Occipital lobe (tissue), 2 donors: ENCODE data around the gene KNDC1. TPM values are rescaled to one million over a fixed set of nuclear protein-coding genes. Genes with fewer than 3 reads are reported as not detected.
"Not testable (repeated sequence)": the region's sequence is repeated elsewhere in the genome, so short reads cannot be mapped to it uniquely, and the experiment has no call there.

ENCODE experiments used
- DNase-seq: peaks from one replicate; lab custom pipeline; 2025; lab: John Stamatoyannopoulos, UW
- total RNA-seq: library from RNA; depleted of rRNA; stranded (reverse); fragments of >200 nt; gene quantifications from one replicate; pipeline ENCODE4 v1.2.3, GENCODE V29; 2014

Gene KNDC1
- total RNA-seq, 1 donor from 2014 or later = 5.9 TPM

GRCh38 chr10:133126431-133127290 is 33.4 kb upstream of the KNDC1 start:
- no peak for DNase-seq

DNA sequence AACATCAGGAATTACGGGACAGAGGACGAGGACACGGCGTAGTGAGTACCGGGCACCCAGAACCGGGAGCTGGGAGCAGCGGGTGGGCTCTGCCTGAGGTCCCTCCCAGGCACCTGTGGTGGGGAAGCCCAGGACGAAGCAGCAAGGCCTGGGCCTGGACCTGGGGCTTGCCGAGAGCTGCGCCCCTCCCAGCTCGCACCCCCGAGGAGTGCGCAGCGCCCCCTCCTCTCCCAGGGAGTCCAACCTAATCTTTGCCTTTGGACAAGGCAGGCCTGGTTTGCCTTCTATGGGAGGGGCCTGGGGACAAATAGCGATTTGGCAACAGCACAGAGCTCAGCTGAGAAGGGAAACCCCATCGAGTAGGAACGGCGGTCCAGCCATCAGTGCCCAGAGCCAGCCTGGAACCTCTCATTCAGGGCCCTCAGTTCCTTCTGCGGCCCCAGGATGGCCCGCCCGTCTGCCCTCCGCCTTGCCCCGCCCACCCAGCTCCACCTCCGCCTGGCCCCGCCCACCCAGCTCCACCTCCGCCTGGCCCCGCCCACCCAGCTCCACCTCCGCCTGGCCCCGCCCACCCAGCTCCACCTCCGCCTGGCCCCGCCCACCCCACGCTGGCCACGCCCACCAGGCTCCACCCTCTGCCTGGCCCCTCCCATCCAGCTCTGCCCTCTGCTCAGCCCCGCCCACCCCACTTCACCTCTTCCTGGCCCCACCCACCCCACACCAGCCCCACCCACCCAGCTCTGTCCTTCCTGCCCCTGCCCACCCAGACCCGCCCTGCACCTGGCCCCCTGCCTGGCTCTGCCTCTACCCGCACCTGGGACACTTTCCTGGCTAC is 32.5 kb upstream of the KNDC1 start:
- DNase-seq = no peak

GRCh38 chr10:133128126-133129070 is 31.6 kb upstream of the KNDC1 start:
- DNase-seq = no peak

- DNase-seq = no peak
These were observed 30.8 kb upstream of the KNDC1 start for GRCh38 chr10:133129071-133129858.

- DNase-seq = no peak
These were observed 30.0 kb upstream of the KNDC1 start for GRCh38 chr10:133129859-133130495.

DNA sequence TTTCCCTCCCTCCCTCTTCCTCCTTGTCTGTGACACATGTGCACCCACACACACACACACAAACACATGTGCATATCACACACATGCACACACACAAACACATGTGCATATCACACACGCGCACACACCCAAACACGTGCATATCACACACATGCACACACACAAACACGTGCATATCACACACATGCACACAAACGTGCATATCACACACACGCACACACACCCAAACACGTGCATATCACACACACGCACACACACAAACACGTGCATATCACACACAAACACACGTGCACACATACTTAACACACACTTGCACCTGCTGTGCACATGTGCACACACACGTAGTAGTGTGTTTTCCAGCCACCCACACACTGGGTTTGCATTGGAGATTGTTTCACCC is 29.4 kb upstream of the KNDC1 start:
- DNase-seq = no peak

DNA sequence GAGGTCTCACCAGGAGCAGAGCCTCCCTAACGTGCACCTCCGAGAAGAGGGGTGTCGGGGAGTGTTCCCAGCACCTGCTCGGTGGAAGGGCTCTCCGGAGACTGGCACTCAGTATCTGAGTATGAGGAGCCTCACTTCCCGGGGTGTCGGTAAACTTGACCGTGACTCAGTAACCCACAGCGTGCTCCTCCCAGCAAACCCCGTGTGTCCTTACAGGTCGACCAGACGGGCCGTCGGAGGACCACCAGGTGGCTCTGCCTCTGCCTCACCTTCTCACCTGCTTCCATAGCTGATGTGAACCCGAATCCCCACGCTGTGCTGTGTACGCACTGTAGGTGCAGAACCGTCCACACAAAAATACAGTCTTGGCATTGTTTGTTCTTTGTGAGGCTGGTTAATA is 29.0 kb upstream of the KNDC1 start:
- no peak for DNase-seq

- no peak for DNase-seq
These were observed 28.1 kb upstream of the KNDC1 start for GRCh38 chr10:133131734-133132472.

- DNase-seq = no peak
These were observed 27.3 kb upstream of the KNDC1 start for GRCh38 chr10:133132473-133133291.

DNA sequence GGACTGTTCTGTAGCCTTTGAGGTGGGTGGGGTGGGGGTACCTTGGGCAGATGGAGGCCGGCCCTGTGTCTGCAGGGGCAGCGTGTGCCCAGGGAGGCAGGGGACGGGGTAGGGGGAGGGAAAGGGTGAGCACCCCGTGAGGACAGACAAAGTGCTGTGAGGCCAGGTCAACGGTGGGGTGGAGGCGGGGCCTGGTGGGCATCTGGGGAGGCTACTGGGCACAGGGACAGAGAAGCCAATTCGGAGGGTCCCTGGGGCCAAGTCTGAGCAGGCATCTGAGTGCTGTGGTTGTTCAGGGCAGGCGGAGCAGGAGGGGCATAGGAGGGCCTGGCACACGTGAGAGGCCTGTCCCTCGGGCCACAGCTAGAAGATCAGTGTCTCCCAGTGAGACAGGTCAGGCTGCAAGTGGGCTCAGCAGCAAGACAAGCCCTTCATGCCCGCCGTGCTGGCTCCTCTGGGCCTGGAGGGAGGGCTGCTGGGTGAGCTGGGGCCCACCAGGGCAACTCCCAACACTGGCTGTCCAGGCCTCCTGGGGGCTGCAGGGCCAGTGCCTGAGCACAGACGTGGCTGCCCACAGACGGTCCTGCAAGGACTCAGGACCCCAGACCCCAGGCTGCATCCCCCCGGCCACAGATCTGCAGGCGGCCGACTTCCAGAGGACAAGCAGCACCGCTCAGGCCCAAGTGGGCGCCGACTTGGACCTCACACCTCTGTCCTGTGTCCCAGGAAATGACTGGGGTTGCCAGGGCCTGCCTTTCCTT is 26.4 kb upstream of the KNDC1 start:
- no peak for DNase-seq

DNA sequence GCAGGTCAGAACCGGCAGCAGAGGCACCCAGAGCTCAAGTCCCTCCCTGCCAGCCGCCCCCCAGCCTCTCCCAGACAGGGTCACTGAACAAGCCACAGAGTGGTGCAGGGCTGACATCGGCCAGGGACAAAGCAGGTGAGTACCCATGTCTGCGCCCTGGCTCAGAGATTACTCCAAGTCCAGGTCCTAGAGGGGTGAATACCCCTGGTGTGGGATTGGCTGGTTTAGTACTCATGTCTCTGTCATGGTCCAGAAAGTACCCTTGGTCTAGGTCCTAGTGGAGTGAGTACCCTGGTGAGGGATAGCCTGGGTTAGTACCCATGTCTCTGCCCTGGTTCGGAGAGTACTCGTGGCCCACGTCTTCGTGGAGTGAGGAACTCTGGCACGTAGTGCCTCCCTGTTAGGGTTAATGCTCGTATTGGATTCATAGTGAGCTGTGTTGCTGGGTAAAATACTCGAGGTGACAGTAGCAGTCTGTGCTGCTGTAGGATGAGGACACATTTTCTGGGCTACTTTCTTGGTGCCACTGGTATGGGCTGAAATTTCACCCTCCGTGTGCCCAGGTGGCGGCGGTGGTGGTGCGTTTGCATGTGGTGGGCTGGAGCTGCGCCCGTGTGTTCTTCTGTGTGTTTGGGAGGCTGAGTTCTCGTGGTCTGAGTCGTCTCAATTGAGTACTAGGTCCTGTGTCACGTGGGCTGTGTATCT is 25.5 kb upstream of the KNDC1 start:
- no peak for DNase-seq

DNA sequence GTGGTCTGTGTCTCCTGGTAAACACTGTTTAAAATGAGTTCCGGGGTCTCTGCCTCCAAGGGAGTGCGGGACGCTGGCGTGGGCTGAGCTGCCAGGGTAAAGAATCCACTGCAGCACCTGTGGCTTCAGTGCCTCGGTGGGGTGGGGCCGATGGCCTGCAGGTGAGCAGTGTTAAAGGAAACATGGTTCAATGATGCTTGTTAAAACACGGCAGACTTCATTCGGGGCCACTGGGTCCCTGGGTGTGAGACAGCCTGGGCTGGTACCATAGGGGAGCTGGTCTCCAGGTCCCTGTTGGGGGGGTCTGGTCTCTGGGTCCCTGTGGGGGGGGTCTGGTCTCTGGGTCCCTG is 24.9 kb upstream of the KNDC1 start:
- no peak for DNase-seq

- not testable (repeated sequence) for DNase-seq
These were observed 22.4 kb upstream of the KNDC1 start for GRCh38 chr10:133137486-133138145.

- no peak for DNase-seq
These were observed 20.4 kb upstream of the KNDC1 start for GRCh38 chr10:133139551-133140065.

DNA sequence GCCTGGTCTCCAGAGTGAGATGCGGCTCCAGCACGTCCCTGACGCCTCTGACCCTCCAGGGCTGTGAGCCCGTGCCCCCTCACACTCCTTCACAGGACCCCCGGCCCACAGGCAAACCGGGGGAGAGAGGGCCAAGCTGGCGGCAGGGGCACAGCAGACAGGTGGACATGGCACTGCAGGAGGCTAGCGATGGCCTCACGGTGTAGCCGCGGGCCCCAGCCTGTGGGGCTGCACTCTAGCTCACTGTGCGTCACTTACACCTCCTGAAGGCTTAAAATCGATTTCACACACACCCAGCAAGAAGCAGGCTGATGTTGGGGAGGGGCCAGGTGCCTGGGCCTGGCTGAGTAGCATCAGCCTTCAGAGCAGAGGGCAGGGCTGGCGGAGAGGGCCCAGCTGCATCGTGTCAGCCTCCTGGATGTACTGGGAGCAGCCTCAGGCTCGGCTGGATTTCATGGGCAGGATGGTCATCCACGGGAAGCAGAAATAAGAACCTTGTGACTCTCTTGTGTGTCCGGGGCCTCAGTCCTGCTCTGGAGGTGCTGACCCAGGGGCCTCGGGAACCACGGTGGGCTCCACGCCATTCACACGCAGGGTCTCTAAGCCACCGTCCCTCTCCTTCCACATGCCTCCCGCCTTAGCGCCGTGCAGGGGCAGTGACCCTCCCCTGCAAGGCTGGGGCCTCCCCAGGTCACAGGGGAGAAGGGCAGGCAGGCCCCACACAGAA is 19.4 kb upstream of the KNDC1 start:
- DNase-seq = no peak
